GM19099 (cell line): ENCODE results near the gene SPATA6L.

Source experiments
- POLR2A ChIP-seq: IDR thresholded peaks from 3 replicates; pipeline ENCODE4 v1.6.1; 2011; ENCODE audit warnings: low read depth; ENCODE audit not compliant: insufficient read length; ENCODE audit errors: extremely low read depth

The SPATA6L gene

DNA sequence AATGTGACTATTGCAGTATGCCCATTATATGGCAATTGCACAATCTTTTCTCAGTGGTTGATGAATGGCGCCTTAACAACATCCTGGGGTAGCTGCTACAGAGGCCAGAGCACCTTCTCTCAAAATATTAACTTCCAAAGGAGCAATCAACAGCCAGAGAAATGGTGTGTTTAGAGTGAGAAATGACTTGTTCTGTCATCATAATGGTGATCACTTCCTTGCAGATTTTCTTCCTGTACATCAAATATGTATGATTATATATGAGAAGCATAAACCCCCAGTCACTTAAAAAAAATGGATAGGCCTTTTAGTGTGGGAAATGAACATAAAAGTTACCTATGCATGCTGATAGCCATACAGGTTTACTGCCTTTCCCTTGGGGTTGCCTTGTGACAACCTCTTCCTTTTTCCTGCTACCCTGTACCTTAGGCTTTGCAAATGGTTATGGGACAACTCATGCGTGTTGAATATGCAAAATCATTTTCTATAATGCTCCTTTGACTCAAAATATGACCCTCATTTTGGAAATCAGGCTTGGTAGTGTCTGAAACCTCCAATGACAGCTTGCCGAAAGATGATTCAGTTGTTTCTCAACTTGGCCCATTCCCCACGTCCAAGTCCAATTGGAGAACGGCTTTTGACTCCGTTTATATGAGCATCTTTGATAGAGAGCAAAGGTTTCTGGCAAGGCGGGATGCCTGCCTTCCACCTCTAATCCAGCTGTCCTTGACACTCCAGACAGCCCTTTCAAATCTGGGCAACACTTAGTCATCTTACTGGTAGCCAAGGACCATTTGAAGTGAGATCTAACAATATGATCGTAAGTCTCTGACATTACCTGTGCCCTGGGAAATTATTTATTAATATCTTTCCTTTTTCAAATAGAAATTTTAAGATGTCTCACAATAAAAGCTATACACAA, 106.8 kb downstream of the SPATA6L start:
- TF ChIP-seq POLR2A, result no peak

DNA sequence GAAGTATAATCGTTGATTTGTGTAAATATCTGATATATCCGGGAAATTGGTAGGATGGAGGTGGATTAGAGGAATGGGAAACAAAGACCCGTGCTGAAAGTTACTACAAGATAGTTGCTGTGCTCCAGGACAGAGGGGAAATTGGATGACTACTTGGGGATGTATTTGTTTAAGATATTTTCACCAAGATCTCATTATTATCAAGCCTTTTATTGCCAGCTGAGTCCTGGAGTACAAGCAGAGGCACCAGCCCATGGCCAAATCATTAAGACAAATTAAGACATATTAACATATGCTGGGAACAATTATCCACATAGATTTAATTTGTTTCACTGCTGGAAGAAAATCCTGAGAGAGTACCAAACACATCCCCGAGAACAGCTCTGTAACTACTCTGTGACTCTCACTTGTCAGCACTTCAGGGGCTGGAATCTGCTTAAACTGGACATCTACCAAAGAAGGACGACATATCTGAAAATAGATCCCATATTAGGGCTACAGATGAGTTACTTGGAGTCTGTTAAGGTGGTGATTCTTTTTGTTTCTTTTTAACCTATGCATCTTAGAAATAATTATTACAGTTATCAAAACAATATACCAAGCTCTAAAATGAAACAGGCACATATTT, 107.8 kb downstream of the SPATA6L start:
- TF ChIP-seq POLR2A, result no peak

DNA sequence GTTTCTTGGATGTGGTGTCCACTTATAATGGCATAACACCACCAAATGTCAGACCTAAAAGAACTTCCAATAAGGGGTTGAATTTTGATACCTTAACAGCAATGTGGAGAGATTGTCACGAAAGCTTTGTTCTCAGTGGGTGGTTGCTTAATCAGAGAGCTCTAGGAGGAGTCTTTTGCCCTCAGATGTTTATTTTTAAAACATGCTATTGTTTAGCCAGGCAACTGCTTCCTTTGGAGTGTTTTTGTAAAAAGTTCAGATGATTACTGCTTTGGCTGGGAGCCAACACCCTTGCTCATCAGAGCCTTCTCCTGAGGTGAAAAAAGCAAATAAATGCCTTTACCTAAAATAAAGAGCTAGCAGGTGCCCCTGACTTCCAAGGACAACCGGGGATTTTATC, 111.0 kb downstream of the SPATA6L start:
- no peak for TF ChIP-seq POLR2A

DNA sequence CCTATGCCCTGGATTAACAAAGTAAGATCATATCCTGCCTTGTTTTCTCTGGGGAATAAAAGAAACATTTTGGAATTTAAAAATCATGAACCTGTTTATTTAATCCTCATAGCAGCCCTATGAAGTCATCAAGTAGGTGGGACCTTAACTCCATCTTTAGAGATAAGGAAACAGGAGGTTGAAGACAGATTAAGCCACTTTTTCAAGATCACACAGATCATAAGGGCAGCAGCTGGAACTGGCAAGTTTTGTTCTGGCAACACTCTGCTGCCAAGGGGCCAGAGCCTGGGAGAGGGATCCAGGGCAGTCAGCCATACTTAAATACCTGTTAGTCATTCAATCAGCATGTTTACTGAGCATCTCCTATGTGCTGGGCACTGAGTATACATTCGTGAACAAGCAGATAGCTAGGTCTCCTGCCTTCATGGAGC, 112.3 kb downstream of the SPATA6L start:
- TF ChIP-seq POLR2A, result no peak

DNA sequence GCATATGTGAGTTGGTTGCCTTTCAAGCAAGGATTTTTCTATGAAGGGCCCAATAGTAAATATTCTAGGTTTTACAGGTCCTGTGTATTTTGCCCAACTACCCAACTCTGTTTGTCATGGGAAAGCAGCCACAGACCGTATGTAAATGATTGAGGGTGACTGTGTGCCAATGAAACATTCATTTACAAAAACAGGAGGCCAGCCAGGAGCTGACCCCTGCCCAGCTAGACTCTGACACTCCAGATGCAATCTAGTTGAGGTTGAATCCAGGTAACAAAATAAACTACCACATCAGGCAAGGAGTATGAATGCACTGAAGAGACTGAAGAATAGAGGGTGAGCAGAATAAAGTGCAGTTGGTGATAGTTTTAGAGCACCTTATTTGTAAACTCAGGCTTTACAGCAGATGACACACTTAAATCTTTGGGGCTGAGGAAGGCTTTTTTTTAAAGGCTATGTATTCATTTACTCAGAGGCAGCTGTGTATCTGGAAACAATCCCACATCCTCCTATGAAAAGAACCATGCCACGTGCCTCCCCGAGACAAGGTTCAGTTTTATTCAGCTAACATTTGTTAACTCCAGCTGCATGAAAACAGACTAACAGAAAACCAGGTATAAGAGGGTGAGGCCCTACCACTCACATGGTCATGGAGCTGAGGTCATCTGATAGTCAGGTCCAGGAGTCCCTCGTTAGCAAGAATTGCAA, 115.3 kb downstream of the SPATA6L start:
- TF ChIP-seq POLR2A, result no peak

DNA sequence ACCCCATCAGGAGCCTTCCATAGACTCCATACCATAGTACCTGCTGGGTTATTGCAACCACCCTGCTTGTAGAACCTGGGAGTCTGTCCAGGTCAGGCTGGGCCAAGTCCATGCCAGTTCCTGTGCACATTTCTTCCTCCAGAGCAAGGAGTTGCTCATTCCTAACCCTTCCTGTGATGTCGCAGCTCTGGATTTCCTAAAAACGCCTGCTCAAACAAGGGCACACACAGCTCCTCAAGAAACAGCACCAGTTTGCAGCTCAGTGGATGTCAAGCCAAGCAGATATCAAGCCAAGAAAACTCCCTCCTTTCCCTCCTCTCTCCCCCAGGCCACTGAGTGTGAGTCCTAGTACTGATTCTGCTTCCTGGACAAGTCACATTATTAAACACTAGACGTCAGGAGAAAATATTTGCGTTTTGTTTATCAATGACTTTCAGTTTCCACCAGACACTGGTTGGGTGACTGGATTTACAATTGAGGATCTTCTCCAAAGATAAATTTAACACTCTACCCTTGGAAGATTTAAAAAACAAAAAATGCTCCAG, 116.5 kb downstream of the SPATA6L start:
- no peak for TF ChIP-seq POLR2A

DNA sequence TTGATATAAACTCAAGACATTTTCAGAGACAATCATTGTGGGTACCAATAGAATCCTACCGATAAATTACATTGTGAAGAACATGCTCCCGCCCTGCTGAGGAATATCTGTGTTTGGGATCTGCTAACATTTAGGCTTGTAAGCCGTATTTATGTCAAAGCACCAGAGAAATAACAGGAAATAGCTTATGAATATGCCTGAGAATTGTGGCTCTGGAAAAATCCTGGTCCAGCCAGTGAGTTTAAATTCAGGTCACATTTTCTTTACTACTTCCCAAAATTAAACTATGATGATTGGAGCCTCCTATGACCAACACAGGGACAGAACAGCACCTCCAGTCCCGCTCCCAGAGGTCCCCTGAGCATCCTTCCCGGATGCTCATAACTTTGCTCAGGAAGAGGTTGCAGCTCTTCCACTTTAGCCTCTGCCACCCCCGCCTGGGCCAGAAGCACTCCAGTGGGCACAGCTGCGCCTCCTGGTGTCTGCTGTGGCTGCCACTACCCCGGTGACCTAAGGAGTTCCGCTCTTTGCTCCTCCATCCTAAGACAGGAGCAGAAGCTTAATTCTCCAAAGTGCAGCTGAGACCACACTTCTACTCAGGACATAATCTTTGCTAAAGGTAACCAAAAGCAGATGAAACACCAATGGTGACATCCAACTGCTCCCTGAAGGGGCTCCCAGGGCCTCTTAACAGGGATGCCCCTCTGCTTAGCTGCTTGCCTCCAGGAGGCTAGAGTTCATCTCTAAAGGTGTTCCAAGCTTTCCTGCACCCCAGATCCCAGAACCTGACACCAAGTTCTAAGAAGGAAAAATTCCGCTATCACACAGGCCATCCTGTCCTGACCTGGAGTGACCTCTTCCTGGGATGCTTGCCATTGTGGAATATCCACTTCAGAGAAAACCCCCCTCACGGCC, 117.2 kb downstream of the SPATA6L start:
- no peak for TF ChIP-seq POLR2A
